Activated T-helper 9 cell treated with anti-CD3 and anti-CD28 coated beads, Interleukin-2, amount 50 U/mL, for 16 hours (primary cell): Measurements from ENCODE around the gene OPA1.

Source experiments
- DNase-seq: peaks from one replicate; pipeline ENCODE4 v3.0.0-alpha.2; 2020; ENCODE audit warnings: low read depth

OPA1 gene

DNA sequence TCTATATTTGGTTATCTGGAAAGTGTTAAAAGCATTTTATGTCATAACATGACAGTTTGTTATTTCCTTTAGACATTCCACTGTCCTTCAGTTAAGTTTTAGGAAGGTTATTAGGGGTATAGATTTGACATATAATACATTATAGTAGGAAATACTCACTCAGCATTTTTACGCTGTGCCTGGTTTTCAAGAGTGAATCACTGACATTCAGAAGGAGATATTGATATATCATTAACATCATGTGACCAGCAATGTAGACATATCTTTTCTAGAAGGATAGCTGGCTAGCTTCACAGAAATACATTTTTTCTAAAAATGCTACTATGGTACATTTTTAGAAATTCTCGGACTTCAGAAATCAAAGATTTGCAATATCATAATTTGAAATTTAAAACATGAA is 57.6 kb downstream of the OPA1 start:
- no peak for DNase-seq

DNA sequence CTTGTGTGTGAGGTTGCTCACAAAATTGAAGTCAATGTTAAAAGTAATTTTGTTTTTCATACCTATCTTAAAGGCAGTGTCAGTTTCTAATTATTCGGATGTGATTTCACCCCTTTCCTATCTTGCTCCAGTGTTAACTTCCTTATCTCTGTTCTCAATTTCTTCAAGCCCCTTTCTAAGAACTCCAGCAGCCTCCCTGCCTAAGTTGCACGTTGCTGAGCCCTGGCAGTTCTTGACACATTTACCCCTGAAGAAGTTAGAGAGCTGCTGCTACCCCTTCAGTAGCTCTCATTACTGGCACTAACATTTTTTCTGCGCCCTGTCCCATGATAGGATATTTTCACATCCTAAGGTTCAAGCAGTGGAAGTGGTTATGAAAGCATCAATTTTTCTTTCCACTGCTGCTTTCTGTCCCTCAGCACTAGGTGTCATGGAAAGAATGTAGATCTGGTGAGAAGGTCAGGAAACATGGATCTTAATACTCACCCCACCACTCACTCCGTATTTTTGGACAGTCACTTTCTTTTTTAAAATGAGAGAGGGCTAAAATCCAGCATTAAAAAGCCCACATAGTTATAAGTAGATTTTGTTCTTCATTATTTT is 62.9 kb downstream of the OPA1 start:
- DNase-seq: no peak

DNA sequence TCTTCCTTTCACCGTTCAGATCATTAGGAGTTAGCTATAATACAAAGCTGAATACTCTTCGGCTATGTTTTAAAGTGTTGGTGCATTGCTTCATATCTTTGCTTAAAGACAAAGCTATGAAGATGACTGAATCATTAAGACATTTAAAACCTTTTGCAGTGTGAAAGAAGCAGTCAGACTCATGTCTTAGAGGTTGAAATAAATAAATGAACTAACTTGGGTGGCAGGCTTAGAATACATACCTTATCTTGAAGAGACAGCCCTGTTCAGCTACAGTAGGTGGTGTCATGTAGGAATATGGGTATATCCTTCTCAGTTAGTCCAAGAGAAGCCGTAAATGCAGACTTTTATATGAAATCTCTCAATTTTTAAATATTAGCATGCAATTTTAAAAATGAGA is 63.4 kb downstream of the OPA1 start:
- no peak for DNase-seq

DNA sequence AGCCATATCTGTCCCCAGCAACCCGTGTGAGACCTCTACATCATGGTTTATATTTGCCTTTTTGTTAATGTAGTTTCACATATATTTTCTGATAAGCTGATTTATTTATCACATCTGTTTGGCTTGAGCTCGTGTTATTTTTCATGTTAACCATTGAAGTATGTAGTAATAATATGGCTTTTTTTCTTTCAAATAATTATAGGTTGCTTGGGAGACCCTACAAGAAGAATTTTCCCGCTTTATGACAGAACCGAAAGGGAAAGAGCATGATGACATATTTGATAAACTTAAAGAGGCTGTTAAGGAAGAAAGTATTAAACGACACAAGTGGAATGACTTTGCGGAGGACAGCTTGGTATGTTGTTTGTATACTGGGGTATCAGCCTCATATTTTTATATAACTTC is 63.9 kb downstream of the OPA1 start:
- no peak for DNase-seq

DNA sequence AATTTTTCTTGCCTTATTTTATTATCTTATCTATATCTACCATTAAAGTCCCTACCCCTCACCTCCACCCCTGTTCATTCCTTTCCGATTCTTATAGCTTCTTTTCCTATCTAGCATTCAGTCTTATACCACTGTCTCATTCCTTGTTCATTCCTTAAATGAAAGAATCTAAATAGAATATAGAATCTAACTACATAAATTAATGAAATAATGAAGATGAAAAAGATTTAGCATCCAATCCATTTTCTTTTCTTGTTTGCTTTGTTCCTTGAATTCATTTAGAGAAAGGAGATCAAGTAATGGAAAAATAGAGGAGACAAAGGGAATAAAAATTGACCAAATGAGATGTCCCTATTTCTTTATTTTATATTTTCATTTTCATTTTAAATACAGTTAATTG is 67.2 kb downstream of the OPA1 start:
- no peak for DNase-seq

DNA sequence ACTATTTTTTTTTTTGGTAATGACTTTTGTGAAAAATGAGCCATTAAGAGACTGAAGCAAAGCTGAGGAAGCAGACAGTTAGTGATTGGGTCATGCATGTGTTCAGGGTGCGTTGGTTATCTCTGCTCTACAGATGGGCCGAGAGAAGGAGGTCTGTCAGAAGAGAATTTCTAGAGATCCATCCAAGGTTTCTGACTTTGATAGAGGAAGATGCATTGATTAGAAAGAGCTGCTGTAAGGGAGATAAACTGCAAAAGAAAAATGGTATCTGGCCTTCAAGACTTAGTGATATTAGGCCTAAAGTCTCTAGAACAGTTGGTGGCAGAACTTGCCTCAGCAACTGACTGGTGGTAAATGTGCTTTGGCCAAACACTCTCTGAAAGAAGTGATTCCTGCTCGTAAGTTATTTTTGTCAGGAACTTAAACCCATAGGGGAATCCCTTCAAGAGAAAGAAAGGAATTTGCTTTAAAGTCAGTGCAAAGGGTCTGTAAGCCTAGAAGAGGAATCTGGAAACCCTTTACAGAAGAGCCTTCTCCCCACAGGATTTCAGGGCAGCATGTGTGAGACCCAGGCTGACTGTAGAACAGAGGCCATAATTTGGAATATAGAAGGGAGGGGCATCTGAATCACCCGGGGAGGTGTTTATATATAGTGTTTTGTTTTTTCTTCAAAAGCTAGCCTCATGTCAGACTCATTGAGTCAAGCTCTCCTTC is 67.8 kb downstream of the OPA1 start:
- DNase-seq: no peak

DNA sequence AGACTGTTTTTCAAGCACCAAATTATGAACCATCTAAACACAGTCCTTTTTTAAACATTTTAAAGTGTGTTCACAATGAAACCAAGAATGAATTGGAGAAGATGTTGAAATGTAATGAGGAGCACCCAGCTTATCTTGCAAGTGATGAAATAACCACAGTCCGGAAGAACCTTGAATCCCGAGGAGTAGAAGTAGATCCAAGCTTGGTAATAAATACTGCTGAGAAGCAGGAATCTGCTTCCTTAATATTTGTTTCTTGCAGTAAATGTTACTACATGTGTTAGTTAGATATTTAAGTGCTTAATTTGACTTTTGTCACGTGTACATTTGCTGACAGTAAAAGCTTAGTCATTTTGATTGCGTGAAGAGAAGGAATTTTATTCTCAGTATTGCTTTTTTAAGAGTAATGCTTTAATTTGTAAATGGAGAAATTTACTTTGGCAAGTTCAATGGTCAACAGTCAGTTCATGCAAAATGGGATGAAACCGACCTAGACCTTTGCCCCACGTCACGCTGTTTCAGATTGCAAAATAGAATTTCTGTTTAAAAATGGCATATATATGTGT is 69.8 kb downstream of the OPA1 start:
- DNase-seq: no peak

DNA sequence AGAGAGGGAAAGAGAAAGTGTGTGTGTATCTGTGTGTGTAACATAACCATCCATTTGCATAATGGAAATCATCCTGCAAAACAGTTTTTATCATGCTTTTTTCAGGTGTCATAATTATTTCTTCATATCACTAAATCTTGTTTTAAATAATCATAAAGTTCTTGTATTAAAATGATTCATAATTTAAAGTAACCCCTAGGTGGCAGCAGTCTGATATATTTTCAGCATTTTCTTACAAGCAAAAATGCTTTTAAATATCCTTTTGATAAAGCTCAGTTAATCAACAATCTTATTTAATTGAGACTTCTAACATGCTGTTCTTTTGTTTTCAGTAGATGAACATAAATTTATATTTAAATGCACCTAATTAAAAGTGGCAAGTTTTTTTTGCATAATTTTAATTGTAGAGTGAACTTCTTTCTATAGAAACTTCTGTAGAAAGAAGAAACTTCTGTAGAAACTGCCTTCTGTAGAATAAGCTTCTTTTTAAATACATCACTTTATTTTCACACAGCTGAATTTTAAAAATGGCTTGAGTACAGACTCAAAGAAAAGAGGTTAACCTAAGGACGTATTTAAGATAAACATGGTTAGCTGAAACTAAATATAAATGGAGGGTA is 72.5 kb downstream of the OPA1 start:
- DNase-seq: no peak

DNA sequence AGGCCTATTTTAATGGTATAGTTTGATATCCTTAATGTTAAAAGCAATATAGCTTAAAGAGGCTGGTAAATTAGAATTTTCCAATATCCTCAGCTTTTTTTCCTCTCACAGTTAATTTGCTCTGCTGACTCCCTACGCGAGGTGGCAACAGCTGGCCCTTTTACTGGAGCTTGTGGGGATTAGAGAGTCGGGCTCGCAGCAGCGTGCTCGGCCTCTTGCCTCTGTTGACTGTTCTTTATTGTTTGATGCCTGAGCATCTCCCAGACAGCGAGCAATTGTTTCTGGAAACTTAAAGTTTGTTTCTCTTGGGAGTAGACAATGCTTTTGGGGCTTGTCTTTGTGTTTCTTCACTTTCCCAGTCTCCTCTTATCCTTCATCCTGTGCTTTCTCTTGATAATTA is 80.8 kb downstream of the OPA1 start:
- DNase-seq: no peak

DNA sequence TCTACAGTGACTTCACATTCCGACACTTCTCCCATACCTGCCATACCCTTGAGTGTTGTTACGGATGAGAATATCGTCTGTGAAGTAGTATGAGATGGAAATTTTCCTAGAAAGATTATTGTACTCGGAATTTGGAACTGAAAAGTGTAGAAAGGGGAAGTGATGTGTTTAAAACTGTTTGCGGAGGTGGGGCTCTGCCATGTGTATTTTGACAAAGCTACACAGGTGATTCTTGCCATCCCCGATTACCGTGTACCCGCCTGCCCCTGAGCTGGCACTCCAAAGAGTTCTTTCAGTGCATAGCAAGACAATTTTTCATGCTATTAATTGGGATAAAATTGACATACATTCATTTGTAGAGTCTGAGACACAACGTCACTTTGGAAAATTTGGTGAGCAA is 81.7 kb downstream of the OPA1 start:
- DNase-seq: no peak

DNA sequence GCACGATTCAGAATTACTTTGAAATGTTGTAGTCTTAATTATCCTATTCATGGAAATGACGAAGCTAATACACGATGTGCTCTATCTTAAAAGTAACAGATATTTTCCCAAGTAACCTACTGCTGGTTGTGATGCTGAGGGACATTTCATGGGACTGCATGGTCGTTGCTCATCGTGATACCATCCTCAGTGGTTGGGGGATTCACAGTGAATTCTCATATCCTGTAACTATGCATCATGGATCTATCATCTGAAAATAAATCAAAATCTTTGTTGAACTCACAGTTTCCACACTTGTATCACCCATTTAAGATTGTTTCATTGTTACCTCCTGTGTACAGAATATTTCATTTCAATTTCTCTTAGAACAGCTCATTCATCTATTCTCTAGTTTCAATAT is 84.7 kb downstream of the OPA1 start:
- no peak for DNase-seq

DNA sequence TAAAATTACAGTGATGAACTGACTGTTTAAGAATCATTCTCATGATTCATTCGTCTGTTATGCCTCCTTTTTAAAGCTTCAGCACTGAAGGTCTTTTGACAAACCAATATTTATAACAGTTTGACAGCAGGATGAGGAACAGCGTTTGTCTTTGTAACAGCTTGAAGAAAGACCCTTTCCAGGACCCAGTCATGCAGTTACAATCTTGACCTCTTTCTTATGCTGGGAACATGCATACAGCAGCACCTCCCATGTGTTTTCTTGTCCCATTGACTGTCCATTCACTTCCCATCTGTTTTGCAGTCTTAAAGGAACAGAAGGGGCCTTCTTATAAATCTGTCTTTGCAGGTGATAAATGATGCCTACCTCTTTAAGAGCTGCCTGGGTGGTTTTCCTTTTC is 87.2 kb downstream of the OPA1 start:
- DNase-seq: no peak

DNA sequence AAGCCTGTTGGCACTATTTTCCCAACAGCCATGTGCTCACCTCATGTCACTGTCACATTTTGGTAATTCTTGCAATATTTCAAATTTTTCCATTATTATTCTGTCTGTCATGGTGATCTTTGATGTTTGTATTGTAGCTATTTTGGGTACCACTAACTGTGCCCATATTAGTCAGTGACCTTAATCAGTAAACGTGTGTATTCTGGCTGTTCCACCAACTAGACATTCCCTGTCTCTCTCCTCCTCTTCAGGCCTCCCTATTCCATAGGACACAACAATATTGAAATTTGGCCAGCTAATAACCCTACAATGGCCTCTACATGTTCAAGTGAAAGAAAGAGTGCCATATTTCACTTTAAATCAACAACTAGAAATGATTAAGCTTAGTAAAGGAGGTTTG is 88.6 kb downstream of the OPA1 start:
- DNase-seq: no peak

DNA sequence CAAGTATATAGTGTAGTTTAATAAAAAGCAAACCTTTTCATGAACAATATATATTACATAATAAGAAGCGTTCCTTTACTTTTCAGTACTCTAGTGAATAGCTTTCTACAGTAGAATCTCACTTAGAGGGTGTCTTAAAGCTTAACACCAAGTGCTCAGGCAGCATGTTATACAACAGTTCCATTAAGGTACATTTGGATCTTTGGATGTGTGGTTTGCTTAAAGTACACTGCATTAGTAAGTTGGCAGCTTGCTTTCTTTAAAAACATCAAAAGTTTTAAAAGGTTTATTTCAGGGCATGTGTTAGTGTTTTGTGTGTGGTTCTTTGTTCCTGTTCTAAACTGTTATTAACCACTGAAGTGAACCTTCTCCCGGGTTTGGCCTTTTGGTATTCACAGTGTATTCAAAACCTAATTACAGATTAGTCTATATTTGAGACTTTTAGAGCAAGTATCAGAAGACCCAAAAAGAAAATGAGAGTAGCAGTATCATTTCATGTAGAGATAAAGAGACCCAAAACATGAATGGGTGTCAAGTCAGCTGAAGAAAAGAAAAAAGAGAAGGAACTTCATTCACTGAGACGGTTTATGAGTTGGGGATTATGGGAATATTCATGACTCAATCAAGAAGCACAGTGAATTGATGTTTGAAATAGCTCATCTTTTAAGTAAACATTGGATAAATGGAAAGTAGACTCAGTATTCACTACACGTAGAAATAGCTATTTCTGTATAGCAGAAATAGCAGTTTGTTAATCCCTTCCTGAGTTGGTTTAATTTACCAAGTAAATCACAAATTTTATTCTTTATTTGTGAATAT is 93.9 kb downstream of the OPA1 start:
- DNase-seq: no peak

DNA sequence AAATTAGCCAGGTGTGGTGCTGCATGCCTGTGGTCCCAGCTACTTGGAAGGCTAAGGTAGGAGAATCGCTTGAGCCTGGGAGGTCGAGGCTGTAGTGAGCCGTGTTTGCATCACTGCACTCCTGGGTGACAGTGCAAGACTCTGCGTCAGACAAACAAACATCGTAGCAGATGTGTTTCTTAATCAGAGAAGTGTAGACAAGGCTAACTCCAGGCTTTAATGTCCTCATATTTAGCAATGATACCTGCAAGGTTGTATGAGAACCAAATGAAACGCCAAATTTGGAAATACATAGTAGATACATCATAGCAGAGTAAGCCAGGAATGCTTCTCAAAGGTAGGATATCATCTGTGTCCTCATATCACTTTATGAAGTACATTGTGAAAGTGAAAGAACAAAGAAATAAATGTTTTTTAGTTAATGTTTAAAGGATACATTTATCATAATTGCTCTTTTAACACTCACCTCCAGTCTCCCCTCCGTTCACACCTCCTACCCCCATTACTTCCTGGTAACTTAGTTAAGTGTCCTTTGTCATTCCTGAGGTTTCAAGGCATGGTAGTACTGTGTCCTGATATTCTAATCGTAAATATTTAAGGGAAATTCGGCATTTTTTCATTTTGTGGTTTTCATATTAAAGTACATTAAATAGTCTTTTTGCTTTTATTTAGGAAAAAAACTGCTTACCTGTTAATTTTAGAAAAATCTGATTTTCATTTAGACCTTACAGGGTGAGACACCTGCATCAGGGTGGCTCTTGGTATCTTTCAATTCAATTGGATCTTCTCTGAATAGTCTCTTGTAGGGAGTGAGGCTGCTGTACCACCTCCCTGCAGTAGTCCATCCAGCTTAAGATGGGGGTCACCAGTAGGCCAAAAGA is 96.1 kb downstream of the OPA1 start:
- DNase-seq: no peak

DNA sequence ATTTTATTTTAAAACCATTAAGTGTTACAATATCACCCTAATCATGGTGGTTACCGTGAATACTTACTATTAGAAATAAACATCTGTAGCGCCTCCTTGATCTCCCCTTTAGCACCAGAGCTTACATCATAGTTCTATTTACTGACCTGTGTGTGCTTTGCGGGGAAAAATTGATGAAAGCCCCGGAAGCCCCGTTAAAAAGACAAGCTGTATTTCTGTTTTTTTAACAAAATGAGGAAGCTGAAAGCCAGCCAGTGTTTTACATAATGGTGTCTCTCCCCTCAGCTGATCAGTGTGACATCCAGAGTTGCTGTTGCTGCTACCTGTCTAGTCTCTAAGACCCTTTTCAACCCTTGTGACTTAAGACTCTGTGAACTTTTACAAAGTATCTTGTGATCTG is 100.8 kb downstream of the OPA1 start:
- DNase-seq: no peak

DNA sequence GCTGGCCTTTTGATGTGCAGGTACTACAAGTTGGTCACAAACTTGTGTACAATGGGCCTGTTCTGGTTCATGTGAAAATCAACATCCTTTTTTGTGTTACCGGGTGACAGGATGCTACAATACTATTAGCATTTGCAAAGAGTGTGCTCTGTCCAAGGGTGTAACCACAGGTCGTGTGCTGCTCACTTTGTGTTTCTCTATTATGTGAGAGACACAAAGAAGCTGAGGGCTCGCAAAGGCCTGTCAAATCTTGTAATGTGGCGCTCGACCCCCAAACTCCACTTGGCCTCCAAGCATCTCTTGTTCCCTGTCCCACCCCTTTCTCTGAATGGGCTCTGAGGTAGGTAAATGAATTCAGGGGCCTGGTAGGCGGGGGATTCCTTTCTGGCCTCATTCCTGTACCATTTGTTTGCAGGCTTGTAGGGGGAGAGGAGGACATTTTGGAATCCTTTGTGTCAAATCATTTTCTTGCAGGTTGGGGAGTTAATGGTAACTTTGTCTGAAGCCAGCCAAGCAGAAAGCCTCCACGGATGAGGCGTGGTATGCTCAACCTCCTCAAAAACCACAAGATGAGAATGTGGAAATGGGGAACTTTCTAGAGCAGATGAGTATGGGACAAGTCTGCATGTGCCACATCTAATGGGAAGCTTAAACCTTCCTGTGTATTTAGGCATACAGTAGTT is 109.1 kb downstream of the OPA1 start:
- DNase-seq: no peak

DNA sequence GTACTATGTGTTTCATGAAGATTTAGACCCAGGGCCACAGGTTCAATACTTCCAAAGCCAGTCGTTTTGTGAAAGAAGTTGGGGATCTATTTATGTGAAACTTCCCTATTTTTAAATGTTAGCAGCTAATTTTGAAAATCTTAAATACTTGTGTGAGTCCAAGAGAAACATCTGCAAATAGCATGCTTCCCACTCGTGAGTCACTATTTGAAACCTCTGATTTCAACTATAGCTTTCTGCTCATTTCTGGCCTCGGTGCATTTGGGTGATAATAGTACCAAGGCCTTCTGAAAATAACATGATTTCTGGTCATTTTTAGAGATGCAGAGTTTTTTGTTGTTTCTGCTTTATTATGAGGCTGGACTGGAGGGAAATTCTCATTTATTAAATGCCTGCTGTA is 110.0 kb downstream of the OPA1 start:
- no peak for DNase-seq

DNA sequence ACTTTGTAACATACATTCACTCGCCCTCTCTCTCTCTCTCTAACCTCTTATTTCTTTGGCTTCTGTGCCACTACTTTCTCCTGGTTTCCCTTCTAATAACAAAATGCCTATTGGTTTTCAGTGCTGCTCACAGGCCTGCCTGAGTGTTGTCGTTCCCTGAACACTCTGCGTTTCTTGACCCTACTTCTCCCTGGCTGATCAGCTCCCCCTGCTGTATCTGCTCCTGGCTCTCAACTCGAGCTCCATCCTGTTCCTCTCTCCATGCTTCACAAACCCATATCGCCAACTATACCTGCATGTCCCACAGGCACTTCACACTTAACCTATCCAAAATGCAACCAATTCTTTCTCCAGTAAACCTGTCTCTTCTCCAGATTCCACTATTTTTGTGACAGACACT is 111.4 kb downstream of the OPA1 start:
- no peak for DNase-seq

DNA sequence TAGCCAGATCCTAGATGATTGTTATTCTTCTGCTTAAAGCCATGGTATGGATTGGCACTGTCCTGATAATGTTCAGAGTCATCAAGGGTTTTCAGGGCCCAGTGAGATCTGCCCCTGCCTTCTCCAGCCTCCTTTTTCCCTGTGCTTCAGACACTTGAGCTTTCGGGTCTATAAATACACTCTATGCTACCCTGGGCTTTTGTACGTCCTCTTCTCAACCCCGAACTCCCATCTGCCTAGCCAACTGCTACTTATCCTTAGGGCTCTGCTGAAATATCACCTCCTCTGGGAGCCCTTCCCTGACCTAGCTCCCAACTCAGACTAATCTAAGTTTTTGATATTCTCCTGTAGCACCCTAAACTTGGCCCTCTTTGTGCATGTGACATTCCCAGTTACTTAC is 115.3 kb downstream of the OPA1 start:
- no peak for DNase-seq
